GM21619 (cell line): Measurements from ENCODE around the gene HMCN1.

Source experiments
- ATAC-seq: cut with Tn5 transposase; IDR thresholded peaks from one replicate; pipeline ENCODE4 v1.9.1; 2021; ENCODE audit not compliant: unreplicated experiment

HMCN1 gene

GRCh38 chr1:185895208-185895900, 161.2 kb downstream of the HMCN1 start:
- ATAC-seq: no peak

GRCh38 chr1:185896863-185897262, 162.7 kb downstream of the HMCN1 start:
- ATAC-seq: no peak

- no peak for ATAC-seq
Observed at GRCh38 chr1:185906186-185906585, 172.0 kb downstream of the HMCN1 start.

GRCh38 chr1:185907246-185907645, 173.1 kb downstream of the HMCN1 start:
- ATAC-seq: no peak

GRCh38 chr1:185911978-185912377, 177.8 kb downstream of the HMCN1 start:
- no peak for ATAC-seq

GRCh38 chr1:185912504-185912903, 178.3 kb downstream of the HMCN1 start:
- no peak for ATAC-seq

- no peak for ATAC-seq
Observed at GRCh38 chr1:185914089-185914488, 179.9 kb downstream of the HMCN1 start.

- no peak for ATAC-seq
Observed at GRCh38 chr1:185916861-185917260, 182.7 kb downstream of the HMCN1 start.

- no peak for ATAC-seq
Observed at GRCh38 chr1:185917646-185918045, 183.5 kb downstream of the HMCN1 start.

- ATAC-seq: peak; percentile 53
Observed at GRCh38 chr1:185920602-185921001, 186.4 kb downstream of the HMCN1 start.

- no peak for ATAC-seq
Observed at GRCh38 chr1:185921636-185922035, 187.4 kb downstream of the HMCN1 start.

- ATAC-seq: no peak
Observed at GRCh38 chr1:185926588-185926987, 192.4 kb downstream of the HMCN1 start.

GRCh38 chr1:185929776-185930175, 195.6 kb downstream of the HMCN1 start:
- no peak for ATAC-seq

GRCh38 chr1:185931438-185931837, 197.2 kb downstream of the HMCN1 start:
- ATAC-seq: no peak

- ATAC-seq: no peak
Observed at GRCh38 chr1:185933580-185933979, 199.4 kb downstream of the HMCN1 start.

GRCh38 chr1:185934476-185935189, 200.4 kb downstream of the HMCN1 start:
- ATAC-seq: no peak

GRCh38 chr1:185935360-185935759, 201.2 kb downstream of the HMCN1 start:
- ATAC-seq: no peak

- ATAC-seq: no peak
Observed at GRCh38 chr1:185936641-185937040, 202.4 kb downstream of the HMCN1 start.

- ATAC-seq: no peak
Observed at GRCh38 chr1:185938396-185938795, 204.2 kb downstream of the HMCN1 start.

- no peak for ATAC-seq
Observed at GRCh38 chr1:185939142-185939541, 205.0 kb downstream of the HMCN1 start.

GRCh38 chr1:185942961-185943360, 208.8 kb downstream of the HMCN1 start:
- ATAC-seq: no peak

GRCh38 chr1:185956881-185957280, 222.7 kb downstream of the HMCN1 start:
- no peak for ATAC-seq
